CD14-positive monocyte (primary cell): Measurements from ENCODE around the gene TULP1. TPM values are rescaled to one million over a fixed set of nuclear protein-coding genes. Genes with fewer than 3 reads are reported as not detected.

Experiments
- DNase-seq, 3 donors: peaks; one replicate each; pipeline ENCODE4 v3.0.0-alpha.2; 2011 to 2022
- H2AFZ ChIP-seq: 2 replicates; pipeline ENCODE4 v1.6.0; 2012; ENCODE audit warnings: mild to moderate bottlenecking, low read depth, low read length, inconsistent platforms; ENCODE audit not compliant: insufficient read depth, poor library complexity, severe bottlenecking
- H3K27ac ChIP-seq, 2 donors: 1 replicate in 1 of 2; 2 replicates in 1 of 2; pipeline ENCODE4 v1.5.1; 2012 to 2013; ENCODE audit warnings: low read length in 2 of 2, control low read depth in 1 of 2, inconsistent platforms in 1 of 2, low read depth in 1 of 2, mild to moderate bottlenecking in 1 of 2
- H3K27me3 ChIP-seq, 2 donors: one replicate each; pipeline versions ENCODE4 v1.6.0 to v1.6.1; 2011 to 2013; ENCODE audit warnings: low read length in 2 of 2; ENCODE audit not compliant: control insufficient read depth in 2 of 2, insufficient read depth in 2 of 2
- H3K36me3 ChIP-seq, 2 donors: replicated peaks in 1 of 2; 1 replicate in 1 of 2; 2 replicates in 1 of 2; pipeline versions ENCODE4 v1.5.1 to v1.6.1; 2012 to 2013; ENCODE audit warnings: low read length in 2 of 2, control low read depth in 1 of 2, inconsistent platforms in 1 of 2, mild to moderate bottlenecking in 1 of 2; ENCODE audit not compliant: insufficient read depth in 2 of 2, control insufficient read depth in 1 of 2
- H3K4me1 ChIP-seq, 2 donors: 1 replicate in 1 of 2; 2 replicates in 1 of 2; pipeline versions ENCODE4 v1.5.1 to v1.6.1; 2012 to 2013; ENCODE audit warnings: low read length in 2 of 2, control low read depth in 1 of 2, inconsistent platforms in 1 of 2, mild to moderate bottlenecking in 1 of 2, moderate library complexity in 1 of 2; ENCODE audit not compliant: insufficient read depth in 2 of 2, control insufficient read depth in 1 of 2
- H3K4me2 ChIP-seq: replicated peaks from 2 replicates; pipeline ENCODE3; 2012; ENCODE audit warnings: low read length, moderate library complexity, mild to moderate bottlenecking; ENCODE audit not compliant: poor library complexity, severe bottlenecking; ENCODE audit errors: extremely low read depth
- H3K4me3 ChIP-seq, 3 experiments: fragments of 200-600 bp in 1 of 3; sonication (generic) in 1 of 3; replicated peaks in 1 of 3; 1 replicate in 2 of 3; 2 replicates in 1 of 3; pipeline ENCODE4 v1.5.1; 2011 to 2013; ENCODE audit warnings: low read length in 3 of 3, mild to moderate bottlenecking in 3 of 3, control low read depth in 2 of 3, low read depth in 2 of 3, inconsistent platforms in 1 of 3, moderate library complexity in 1 of 3
- H3K79me2 ChIP-seq: 2 replicates; pipeline ENCODE4 v1.6.0; 2012; ENCODE audit warnings: mild to moderate bottlenecking, control low read depth, inconsistent platforms, low read length, moderate library complexity; ENCODE audit not compliant: insufficient read depth
- H3K9ac ChIP-seq: 2 replicates; pipeline ENCODE4 v1.6.0; 2017; ENCODE audit warnings: low read length, mild to moderate bottlenecking; ENCODE audit not compliant: insufficient read depth, poor library complexity, severe bottlenecking
- H3K9me3 ChIP-seq, 2 donors: replicated peaks in 1 of 2; 1 replicate in 1 of 2; 2 replicates in 1 of 2; pipeline versions ENCODE4 v1.5.1 to v1.6.1; 2012 to 2013; ENCODE audit warnings: low read length in 2 of 2, control low read depth in 1 of 2; ENCODE audit not compliant: control insufficient read depth in 1 of 2, insufficient read depth in 1 of 2
- H4K20me1 ChIP-seq: 2 replicates; pipeline ENCODE4 v1.6.0; 2012; ENCODE audit warnings: mild to moderate bottlenecking, low read length, control low read depth, moderate library complexity; ENCODE audit not compliant: insufficient read depth
- H3K27ac Mint-ChIP-seq, 7 donors: one replicate each; pipeline ENCODE4 v1.8.0; 2020; ENCODE audit warnings: mild to moderate bottlenecking in 7 of 7, mixed read lengths in 7 of 7, moderate library complexity in 6 of 7, inconsistent platforms in 2 of 7
- H3K27me3 Mint-ChIP-seq, 3 donors: one replicate each; pipeline ENCODE4 v1.8.0; 2021 to 2022; ENCODE audit warnings: low read depth in 3 of 3, mild to moderate bottlenecking in 3 of 3, mixed read lengths in 3 of 3, moderate library complexity in 3 of 3, inconsistent platforms in 1 of 3
- H3K36me3 Mint-ChIP-seq, 2 donors: one replicate each; pipeline ENCODE4 v1.8.0; 2020; ENCODE audit warnings: mixed read lengths in 2 of 2, inconsistent platforms in 1 of 2, mild to moderate bottlenecking in 1 of 2
- H3K4me1 Mint-ChIP-seq: one replicate; pipeline ENCODE4 v1.8.0; 2020; ENCODE audit warnings: mild to moderate bottlenecking, mixed read lengths
- H3K4me3 Mint-ChIP-seq, 2 donors: one replicate each; pipeline ENCODE4 v1.8.0; 2020; ENCODE audit warnings: mild to moderate bottlenecking in 2 of 2, mixed read lengths in 2 of 2, moderate library complexity in 1 of 2
- H3K9me3 Mint-ChIP-seq, 7 donors: one replicate each; pipeline ENCODE4 v1.8.0; 2020 to 2022; ENCODE audit warnings: mixed read lengths in 7 of 7, mild to moderate bottlenecking in 6 of 7, moderate library complexity in 6 of 7, inconsistent platforms in 2 of 7
- WGBS: methylation state at CpG from one replicate; pipeline ENCODE4 v1.1.5; 2013; ENCODE audit warnings: missing lambda C conversion rate; ENCODE audit not compliant: insufficient coverage; 5-methylcytosine and 5-hydroxymethylcytosine counted together
- intact Hi-C, 2 donors: fragments of 100-400 bp; cut with micrococcal nuclease; formaldehyde crosslinking; loops; one replicate each; pipeline versions ENCODE4 v1.15.0 to v1.15.1; 2023
- polyA plus RNA-seq, 3 donors: library from polyadenylated mRNA; depleted of rRNA in 1 of 3; unstranded in 2 of 3; stranded (reverse) in 1 of 3; fragments of 300-500 nt in 2 of 3; fragments of >200 nt in 1 of 3; fragmentation: Illumina TruSeq in 2 of 3; gene quantifications; 1 replicate in 2 of 3; 2 replicates in 1 of 3; pipeline ENCODE4 v1.2.3, GENCODE V29; 2012 to 2021
- TF ChIP-seq, protein P1 (sequence below): fragments of 200-600 bp; IDR thresholded peaks from one replicate; pipeline ENCODE4 v1.8.0; 2022; ENCODE audit warnings: antibody characterized with exemption, mild to moderate bottlenecking

Gene TULP1
- polyA plus RNA-seq, 3 donors = not detected

DNA sequence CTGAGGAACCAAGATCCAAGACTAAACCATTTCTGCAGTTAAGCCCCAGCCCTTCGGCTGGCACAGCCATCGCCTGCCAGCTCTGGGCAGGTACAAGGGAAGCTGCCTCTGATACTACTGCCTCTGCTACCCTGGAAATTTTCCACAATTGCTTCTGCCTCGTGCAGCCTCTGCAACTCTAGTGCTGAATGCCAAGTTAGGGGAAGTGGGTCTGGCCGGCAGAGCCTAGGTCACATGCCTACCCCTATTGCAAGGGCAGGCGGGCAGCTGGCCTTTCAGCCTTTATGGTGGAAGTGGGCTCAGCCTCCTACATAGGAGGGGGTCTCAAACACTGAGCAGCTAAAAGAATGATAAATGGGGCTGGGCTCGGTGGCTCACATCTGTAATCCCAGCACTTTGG is 44.5 kb upstream of the TULP1 start:
- H3K4me3 ChIP-seq = no peak overlapping the region
- peaks cover 5% of the 10 kb centered on the region for H3K4me1 Mint-ChIP-seq

DNA sequence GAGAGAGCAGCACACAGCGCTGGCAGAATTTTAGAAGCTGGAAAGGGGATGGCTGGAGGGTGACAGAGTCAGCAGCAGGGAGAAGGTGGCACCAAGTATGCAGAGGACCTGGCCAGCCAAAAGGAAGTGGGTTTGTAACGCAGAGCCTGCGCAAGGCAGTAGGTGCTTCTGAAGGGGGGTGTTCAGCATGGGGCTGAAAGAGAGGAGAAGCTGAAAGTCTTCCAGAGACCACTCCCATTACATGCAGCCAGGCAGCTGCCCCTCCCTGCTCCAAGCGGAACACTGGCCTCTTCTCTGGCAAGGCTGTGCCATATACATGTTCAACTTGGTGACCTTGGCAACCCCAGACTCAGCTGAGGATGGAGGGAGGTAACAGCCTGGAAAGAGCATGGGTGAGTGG is 42.1 kb upstream of the TULP1 start:
- Histone ChIP-seq H3K4me1 (peaks cover 0 to 4% of the 10 kb centered on the region in 2 donors), H3K36me3 (no peaks in the 10 kb centered on the region), H3K9ac (no peak overlapping the region), H4K20me1 (no peaks in the 10 kb centered on the region), H3K4me2 (no peak overlapping the region), H3K4me3 (no peak overlapping the region), H3K27ac (no peak overlapping the region), H3K27me3 (no peaks in the 10 kb centered on the region), H2AFZ (no peak overlapping the region), H3K79me2 (no peaks in the 10 kb centered on the region), H3K9me3 (peaks cover 0 to 11% of the 10 kb centered on the region in 2 donors)
- no peaks in the 10 kb centered on the region for H3K36me3 Mint-ChIP-seq
- TF ChIP-seq, protein P1, sequence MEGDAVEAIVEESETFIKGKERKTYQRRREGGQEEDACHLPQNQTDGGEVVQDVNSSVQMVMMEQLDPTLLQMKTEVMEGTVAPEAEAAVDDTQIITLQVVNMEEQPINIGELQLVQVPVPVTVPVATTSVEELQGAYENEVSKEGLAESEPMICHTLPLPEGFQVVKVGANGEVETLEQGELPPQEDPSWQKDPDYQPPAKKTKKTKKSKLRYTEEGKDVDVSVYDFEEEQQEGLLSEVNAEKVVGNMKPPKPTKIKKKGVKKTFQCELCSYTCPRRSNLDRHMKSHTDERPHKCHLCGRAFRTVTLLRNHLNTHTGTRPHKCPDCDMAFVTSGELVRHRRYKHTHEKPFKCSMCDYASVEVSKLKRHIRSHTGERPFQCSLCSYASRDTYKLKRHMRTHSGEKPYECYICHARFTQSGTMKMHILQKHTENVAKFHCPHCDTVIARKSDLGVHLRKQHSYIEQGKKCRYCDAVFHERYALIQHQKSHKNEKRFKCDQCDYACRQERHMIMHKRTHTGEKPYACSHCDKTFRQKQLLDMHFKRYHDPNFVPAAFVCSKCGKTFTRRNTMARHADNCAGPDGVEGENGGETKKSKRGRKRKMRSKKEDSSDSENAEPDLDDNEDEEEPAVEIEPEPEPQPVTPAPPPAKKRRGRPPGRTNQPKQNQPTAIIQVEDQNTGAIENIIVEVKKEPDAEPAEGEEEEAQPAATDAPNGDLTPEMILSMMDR = no peak
- WGBS = 100% methylated on average over 1 of the region's 4 CpGs
- H3K4me3 Mint-ChIP-seq = no peak overlapping the region
- peaks cover 5 to 21% (median 16%) of the 10 kb centered on the region in 7 donors for H3K9me3 Mint-ChIP-seq
- intact Hi-C loops = no loop called here
- H3K27me3 Mint-ChIP-seq = peaks cover 2 to 9% (median 3%) of the 10 kb centered on the region in 3 donors
- H3K4me1 Mint-ChIP-seq = peaks cover 5% of the 10 kb centered on the region
- no peak overlapping the region for H3K27ac Mint-ChIP-seq
- DNase-seq = no peak

More for the DNA sequence above, 44.5 kb upstream of the TULP1 start:
- H3K4me3 Mint-ChIP-seq = no peak overlapping the region
- peaks cover 0 to 3% (median 0%) of the 10 kb centered on the region in 7 donors for H3K9me3 Mint-ChIP-seq
- Histone ChIP-seq H3K4me1 (peaks cover 0 to 4% of the 10 kb centered on the region in 2 donors), H2AFZ (no peak overlapping the region), H3K36me3 (no peaks in the 10 kb centered on the region), H3K27ac (no peak overlapping the region), H3K9ac (no peak overlapping the region), H4K20me1 (no peaks in the 10 kb centered on the region), H3K4me2 (no peak overlapping the region), H3K27me3 (no peaks in the 10 kb centered on the region), H3K9me3 (no peaks in the 10 kb centered on the region), H3K79me2 (no peaks in the 10 kb centered on the region)
- TF ChIP-seq, protein P1 = no peak
- 46% methylated on average over 3 of the region's 6 CpGs for WGBS
- peaks cover 3 to 5% (median 4%) of the 10 kb centered on the region in 3 donors for H3K27me3 Mint-ChIP-seq
- no peaks in the 10 kb centered on the region for H3K36me3 Mint-ChIP-seq
- peak in 2 of 3 donors; percentile 7 to 23 for DNase-seq
- intact Hi-C loops = no loop called here
- H3K27ac Mint-ChIP-seq = no peak overlapping the region
